ENCODE measurements around the gene LCLAT1.
"Not testable (repeated sequence)": the region's sequence is repeated elsewhere in the genome, so short reads cannot be mapped to it uniquely, and the experiment has no call there.

Gene LCLAT1

DNA sequence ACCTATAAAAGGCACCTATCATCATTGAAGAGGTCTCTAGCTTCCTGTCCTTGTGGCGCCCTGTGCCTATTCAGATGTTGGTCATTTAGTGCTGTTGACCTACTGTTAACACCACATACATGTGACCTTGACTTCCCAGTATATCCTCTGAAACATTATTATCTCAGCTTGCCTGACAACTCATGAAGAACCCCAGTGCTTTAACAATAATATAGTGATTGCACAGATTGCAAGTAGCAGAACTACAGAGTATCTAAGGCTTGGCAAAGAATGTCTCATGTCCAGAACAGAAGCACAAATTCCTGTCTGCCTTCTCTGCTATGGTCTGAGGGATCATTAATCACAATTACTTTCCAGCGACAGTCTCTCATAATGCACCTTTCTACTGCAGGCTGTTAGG lies 165.3 kb downstream of the LCLAT1 start:
- peak; percentile 6 for DNase-seq

GRCh38 chr2:30613001-30613400 lies 166.0 kb downstream of the LCLAT1 start:
- no peak for DNase-seq

DNA sequence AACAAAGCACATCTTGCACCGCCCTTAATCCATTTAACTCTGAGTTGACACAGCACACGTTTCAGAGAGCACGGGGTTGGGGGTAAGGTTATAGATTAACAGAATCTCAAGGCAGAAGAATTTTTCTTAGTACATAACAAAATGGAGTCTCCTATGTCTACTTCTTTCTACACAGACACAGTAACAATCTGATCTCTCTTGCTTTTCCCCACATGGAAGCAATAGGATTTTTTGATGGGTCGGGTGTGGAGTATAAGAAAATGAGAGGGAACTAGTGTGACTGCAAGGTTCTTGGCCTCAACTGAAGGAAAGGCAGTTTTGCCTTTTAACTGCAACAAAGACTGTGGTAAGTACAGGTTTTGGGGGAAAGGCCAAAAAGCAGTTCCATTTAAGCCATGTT lies 167.2 kb downstream of the LCLAT1 start:
- not testable (repeated sequence) for DNase-seq

DNA sequence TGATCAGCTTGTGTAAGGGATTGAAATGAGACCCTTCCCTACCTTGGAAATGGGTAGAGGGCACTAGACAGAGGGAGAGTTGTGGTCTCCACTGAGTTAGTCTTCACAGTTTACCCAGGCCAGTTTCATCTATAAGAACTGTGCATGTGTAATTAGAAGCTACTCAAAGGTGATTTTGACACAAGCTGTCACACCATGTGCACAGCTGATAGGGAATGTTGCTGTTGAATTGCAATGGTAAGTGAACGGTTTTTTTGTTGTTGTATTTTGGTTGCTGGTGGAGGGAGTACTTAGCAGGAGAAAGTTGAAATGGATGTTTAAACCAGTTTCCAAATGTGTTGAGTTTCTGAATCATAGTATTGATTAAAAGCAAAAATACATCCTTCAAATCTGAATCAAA lies 168.9 kb downstream of the LCLAT1 start:
- no peak for DNase-seq

DNA sequence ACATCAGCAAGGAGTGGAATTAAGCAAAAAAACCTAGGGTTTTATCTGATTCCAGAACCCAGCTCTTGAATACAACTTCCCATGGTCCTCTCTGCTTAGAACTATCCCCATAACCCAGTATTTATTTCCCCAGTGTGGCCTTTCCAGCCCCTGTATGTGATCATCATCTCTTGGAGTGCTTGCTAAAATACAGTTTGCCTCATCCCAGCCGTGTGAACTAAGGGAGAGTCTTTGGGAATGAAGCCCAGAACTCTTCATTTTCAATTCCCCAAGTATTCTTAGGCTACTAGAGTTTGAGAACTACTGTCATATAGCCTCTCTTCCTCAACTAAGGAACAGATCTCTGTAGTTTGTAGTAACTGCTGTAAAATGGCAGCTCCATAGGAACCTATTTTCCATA lies 173.1 kb downstream of the LCLAT1 start:
- DNase-seq = no peak

- no peak for DNase-seq
Observed at GRCh38 chr2:30621836-30622235, 174.8 kb downstream of the LCLAT1 start.

GRCh38 chr2:30622452-30622851 lies 175.4 kb downstream of the LCLAT1 start:
- no peak for DNase-seq

DNA sequence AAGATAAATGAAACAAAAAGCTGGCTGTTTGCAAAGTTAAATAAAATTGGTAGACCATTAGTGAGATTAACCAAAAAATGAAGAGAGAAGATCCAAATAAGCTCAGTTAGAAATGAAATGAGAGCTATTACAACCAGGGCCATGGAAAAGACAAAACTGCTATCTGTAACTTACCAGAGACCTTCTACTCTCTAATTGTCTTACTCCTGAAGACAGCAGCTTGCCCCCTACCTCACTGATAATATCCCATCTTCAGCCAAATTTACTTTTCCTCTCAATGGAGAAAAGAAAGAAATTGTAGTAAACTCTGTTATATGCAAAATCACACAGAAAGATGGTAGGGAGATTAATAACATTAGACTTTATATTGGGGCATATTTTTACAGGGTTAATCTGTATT lies 178.2 kb downstream of the LCLAT1 start:
- DNase-seq = no peak

GRCh38 chr2:30625701-30626100 lies 178.7 kb downstream of the LCLAT1 start:
- no peak for DNase-seq

DNA sequence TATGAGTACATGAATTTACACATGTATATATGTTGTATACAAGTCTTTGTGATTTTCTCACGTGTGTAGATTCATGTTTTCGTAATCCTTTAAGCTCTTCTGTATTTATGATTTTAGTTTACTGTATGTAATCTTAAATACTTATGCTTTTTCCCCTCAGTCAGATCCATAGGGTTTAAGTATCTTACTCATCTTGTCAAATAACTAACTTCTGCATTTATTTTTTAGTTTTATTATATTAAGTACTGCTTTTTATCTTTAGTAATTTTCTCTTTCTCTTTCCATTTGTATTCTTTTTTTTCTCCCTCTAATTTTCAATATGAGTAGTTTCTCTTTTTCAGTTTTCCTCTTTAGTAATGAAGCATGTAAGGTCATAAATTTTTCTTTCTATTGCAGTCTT lies 179.4 kb downstream of the LCLAT1 start:
- DNase-seq = no peak

DNA sequence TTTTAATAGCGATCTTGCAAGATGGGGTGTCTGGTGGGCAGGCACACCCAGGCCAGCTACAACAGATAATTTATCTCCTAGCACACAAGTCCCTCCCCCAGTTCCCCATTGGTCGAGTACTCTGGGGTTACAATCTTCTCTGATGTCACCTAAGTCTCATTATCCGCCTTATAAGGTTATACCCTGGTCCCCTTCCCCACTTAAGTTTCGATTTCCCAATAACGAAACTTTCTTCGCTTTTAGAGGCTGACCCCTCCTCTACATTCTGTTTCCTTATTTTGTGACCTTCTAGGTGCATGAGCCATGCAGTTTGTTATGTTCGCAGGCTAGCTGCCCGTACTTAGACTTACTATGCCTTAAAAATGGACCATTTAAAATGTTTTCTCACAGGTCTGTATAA lies 180.1 kb downstream of the LCLAT1 start:
- no peak for DNase-seq

GRCh38 chr2:30628341-30628740 lies 181.3 kb downstream of the LCLAT1 start:
- DNase-seq = no peak

DNA sequence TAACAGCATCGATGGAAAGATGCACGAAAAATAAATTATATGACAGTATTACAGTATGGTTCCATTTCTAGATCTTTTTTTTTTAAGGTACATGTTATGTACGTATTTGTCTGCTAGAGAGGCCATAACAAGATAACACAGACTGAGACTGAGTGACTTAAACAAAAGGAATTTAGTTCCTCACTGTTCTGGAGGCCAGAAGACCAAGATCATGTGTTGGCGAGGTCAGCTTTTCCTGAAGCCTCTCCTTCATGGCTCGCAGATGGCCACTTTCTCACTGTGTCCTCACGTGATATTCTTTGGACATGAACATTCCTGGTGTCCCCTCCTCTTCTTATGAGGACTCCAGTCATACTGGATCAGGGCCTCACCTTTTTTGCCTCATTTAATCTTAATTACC lies 182.8 kb downstream of the LCLAT1 start:
- no peak for DNase-seq

GRCh38 chr2:30631051-30631671 lies 184.1 kb downstream of the LCLAT1 start:
- DNase-seq = no peak

DNA sequence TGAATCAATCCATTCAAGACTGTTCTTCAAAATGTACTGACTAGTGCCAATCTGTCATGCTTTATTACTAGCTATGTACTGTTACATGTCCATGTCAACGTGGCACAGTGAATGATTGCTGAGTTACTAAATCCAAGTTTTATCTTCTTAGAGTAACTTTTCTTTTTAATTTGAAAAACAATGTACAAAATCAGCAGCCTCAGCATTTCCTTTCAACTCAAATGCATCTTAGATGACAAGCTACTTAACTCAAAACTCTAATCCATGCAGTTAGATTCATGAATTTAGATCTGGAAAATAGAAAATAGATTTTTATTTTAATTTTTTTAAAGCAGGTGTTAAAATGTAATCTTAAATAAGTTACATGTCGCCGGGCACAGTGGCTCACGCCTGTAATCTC lies 186.0 kb downstream of the LCLAT1 start:
- no peak for DNase-seq

- DNase-seq = no peak
Observed at GRCh38 chr2:30636311-30636710, 189.3 kb downstream of the LCLAT1 start.

DNA sequence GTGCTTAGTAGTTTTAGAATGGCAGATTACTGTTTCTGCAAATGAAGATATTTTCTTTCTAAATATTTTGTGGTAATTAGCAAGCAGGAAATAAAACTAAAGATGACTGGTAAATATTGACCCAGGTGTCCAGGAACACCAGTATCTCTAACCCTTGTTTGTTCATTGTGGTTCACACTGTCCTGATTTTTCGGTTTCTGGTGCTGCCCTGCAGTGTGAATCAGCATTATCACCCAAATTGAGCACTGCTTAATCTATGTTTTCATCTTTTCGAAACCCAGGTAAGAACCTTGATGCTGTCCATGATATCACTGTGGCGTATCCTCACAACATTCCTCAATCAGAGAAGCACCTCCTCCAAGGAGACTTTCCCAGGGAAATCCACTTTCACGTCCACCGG lies 192.8 kb downstream of the LCLAT1 start:
- DNase-seq = no peak

DNA sequence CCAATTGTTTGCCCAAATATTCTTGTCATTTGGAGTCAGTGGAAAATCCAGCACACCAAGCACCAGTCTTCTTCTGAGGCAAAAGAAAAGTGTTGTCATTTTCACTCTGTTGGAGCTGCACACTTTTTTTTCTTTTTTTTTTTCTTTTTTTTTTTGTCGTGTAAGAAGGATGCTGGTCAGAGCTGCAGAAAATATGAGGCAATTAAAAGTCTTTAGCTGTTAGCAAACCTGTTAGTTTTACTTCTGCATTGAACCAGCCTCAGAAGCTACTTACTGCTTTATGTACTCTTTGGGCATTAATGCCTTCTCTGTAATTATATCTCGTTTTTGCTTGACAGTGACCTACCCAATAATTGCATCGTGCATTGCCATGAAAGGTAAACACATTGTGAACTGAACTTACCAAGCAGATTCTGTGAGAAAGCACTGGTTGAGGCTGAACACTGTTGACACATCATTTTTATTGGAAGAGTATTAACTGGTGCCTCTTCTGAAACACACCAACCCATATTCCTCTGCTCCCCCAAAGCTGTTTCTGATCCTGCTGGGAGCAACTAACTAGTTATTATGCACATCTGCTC lies 194.8 kb downstream of the LCLAT1 start:
- DNase-seq = peak; percentile 79

- DNase-seq = not testable (repeated sequence)
Observed at GRCh38 chr2:30643013-30643412, 196.0 kb downstream of the LCLAT1 start.

DNA sequence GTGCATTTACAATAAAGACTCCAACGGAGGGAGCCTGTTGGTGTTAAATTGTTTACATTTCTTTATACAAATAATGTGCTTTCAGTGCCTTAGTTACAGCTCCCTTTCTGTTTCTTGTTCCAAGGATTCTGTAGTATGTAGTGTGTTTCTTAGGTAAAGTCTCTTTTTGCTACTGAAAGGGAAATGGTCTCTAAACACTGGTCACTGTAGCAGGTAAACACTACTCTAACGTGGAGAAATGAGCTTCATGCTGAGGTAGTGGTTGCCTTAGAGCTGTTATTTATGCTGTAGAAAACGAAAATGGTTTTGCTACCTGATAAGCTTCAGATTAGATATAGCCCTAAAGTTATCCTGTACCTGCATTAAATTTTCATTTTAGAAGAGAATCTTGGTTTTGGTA lies 196.6 kb downstream of the LCLAT1 start:
- peak; percentile 30 for DNase-seq

- DNase-seq = no peak
Observed at GRCh38 chr2:30645081-30645744, 198.2 kb downstream of the LCLAT1 start.

- no peak for DNase-seq
Observed at GRCh38 chr2:30645745-30646119, 198.7 kb downstream of the LCLAT1 start.

GRCh38 chr2:30647752-30648457 lies 200.9 kb downstream of the LCLAT1 start:
- DNase-seq = no peak

DNA sequence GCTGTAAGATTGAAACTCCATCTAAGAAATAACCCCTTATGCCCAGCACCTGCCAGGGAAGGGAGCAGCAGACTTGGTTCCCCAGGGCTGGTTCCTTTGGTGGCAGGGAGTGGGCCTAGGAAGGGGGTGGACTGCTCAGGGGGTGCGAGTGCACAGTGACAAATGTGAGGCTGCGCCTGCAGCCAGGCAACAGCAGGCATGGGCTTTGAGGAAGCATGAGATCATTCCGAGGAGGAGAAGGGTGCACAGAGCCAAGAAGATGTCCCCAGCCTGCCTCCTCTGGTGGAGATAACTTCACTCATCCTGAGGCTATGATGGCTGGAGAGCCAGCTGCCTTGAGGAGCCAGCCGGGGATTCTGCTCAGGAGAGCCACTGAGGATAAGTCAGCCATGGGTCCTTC lies 202.2 kb downstream of the LCLAT1 start:
- no peak for DNase-seq
